H1 (cell line): ENCODE results near the gene TCL1A. TPM values are rescaled to one million over a fixed set of nuclear protein-coding genes. Genes with fewer than 3 reads are reported as not detected.

Experiments used
- CTCF ChIA-PET: fragments of 300-600 bp; sonication (Branson Sonifier 250); formaldehyde crosslinking; loops from one replicate; lab custom pipeline; 2021; ENCODE audit not compliant: partially characterized antibody; lab: Charles Lee
- POLR2A ChIA-PET: fragments of 300-600 bp; sonication (Branson Sonifier 250); formaldehyde crosslinking; loops from one replicate; lab custom pipeline; 2021; ENCODE audit warnings: inconsistent platforms; ENCODE audit not compliant: partially characterized antibody; lab: Charles Lee
- DNase-seq, 2 experiments: peaks; one replicate each; pipeline versions ENCODE4 v3.0.0 to v3.0.0-alpha.2; 2010 to 2022; ENCODE audit warnings: low spot score in 2 of 2, low read depth in 1 of 2, mixed read lengths in 1 of 2
- FAIRE-seq: peaks from 2 replicates; lab custom pipeline; 2011; peaks lifted over from hg19 to GRCh38; lab: Jason Lieb, UNC
- H2AFZ ChIP-seq: 2 replicates; pipeline ENCODE4 v1.8.1; 2012; ENCODE audit warnings: low read length, inconsistent platforms
- H2AK5ac ChIP-seq: 2 replicates; pipeline ENCODE4 v1.6.1; 2013; ENCODE audit warnings: low read depth, low read length
- H2BK120ac ChIP-seq: replicated peaks from 2 replicates; pipeline ENCODE3; 2013; ENCODE audit warnings: low read depth, low read length, inconsistent platforms
- H2BK12ac ChIP-seq: 2 replicates; pipeline ENCODE4 v1.6.1; 2013; ENCODE audit warnings: low read depth, low read length
- H2BK15ac ChIP-seq: 2 replicates; pipeline ENCODE4 v1.6.1; 2013; ENCODE audit warnings: low read length
- H2BK20ac ChIP-seq: 2 replicates; pipeline ENCODE4 v1.6.1; 2013; ENCODE audit warnings: low read length
- H2BK5ac ChIP-seq: 2 replicates; pipeline ENCODE4 v1.6.1; 2013; ENCODE audit warnings: low read depth, low read length
- H3K14ac ChIP-seq: 2 replicates; pipeline ENCODE4 v1.6.1; 2013; ENCODE audit warnings: inconsistent platforms; ENCODE audit not compliant: insufficient read length
- H3K18ac ChIP-seq: 2 replicates; pipeline ENCODE4 v1.6.1; 2013; ENCODE audit warnings: low read length; ENCODE audit errors: extremely low read depth
- H3K23ac ChIP-seq: 2 replicates; pipeline ENCODE4 v1.6.1; 2013; ENCODE audit warnings: inconsistent platforms; ENCODE audit not compliant: insufficient read length
- H3K23me2 ChIP-seq: 2 replicates; pipeline ENCODE4 v1.6.1; 2013; ENCODE audit warnings: low read depth, low read length
- H3K27ac ChIP-seq: 2 replicates; pipeline ENCODE4 v1.6.1; 2011; ENCODE audit warnings: low read depth, low read length, inconsistent platforms
- H3K27me3 ChIP-seq, 4 experiments: replicated peaks in 1 of 4; 1 replicate in 1 of 4; 2 replicates in 3 of 4; pipeline versions ENCODE4 v1.6.1 to v1.8.1; 2011 to 2013; ENCODE audit warnings: low read length in 3 of 4, mild to moderate bottlenecking in 3 of 4, inconsistent platforms in 2 of 4, mixed read lengths in 2 of 4, moderate library complexity in 1 of 4; ENCODE audit not compliant: control insufficient read depth in 3 of 4, insufficient read depth in 3 of 4; ENCODE audit errors: extremely low read depth in 1 of 4
- H3K36me3 ChIP-seq, 4 experiments: 2 replicates each; pipeline versions ENCODE4 v1.6.1 to v1.8.1; 2011 to 2013; ENCODE audit warnings: mild to moderate bottlenecking in 4 of 4, low read length in 3 of 4, moderate library complexity in 2 of 4, control low read depth in 1 of 4, inconsistent platforms in 1 of 4; ENCODE audit not compliant: insufficient read depth in 4 of 4, control insufficient read depth in 2 of 4
- H3K4ac ChIP-seq: replicated peaks from 2 replicates; pipeline ENCODE3; 2013; ENCODE audit warnings: low read length, low read depth, mixed read lengths, inconsistent platforms; ENCODE audit not compliant: insufficient read length
- H3K4me1 ChIP-seq, 4 experiments: replicated peaks in 1 of 4; 1 replicate in 1 of 4; 2 replicates in 3 of 4; pipeline versions ENCODE4 v1.6.1 to v1.8.1; 2011 to 2013; ENCODE audit warnings: low read length in 3 of 4, inconsistent platforms in 2 of 4, mixed read lengths in 1 of 4; ENCODE audit not compliant: insufficient read depth in 4 of 4, control insufficient read depth in 3 of 4
- H3K4me2 ChIP-seq, 2 experiments: 2 replicates each; pipeline versions ENCODE4 v1.6.1 to v1.8.1; 2011 to 2013; ENCODE audit warnings: low read depth in 2 of 2, low read length in 2 of 2, control low read depth in 1 of 2, inconsistent platforms in 1 of 2, mild to moderate bottlenecking in 1 of 2; ENCODE audit not compliant: insufficient read depth in 1 of 2
- H3K4me3 ChIP-seq, 4 experiments: fragments of 200-600, 300-600 bp in 1 of 4; sonication (generic), shearing (Covaris generic), sonication (Bioruptor Twin) in 1 of 4; 2 replicates each; pipeline versions ENCODE4 v1.5.1 to v1.8.1; 2011 to 2016; ENCODE audit warnings: low read length in 4 of 4, low read depth in 3 of 4, control low read depth in 2 of 4, inconsistent platforms in 2 of 4, mild to moderate bottlenecking in 2 of 4, mixed read lengths in 1 of 4, moderate library complexity in 1 of 4; ENCODE audit not compliant: insufficient read depth in 2 of 4; ENCODE audit errors: extremely low read depth in 1 of 4
- H3K56ac ChIP-seq: replicated peaks from 2 replicates; pipeline ENCODE3; 2013; ENCODE audit warnings: low read depth, mild to moderate bottlenecking, mixed read lengths, low read length, inconsistent platforms; ENCODE audit not compliant: insufficient read length
- H3K79me1 ChIP-seq: 2 replicates; pipeline ENCODE4 v1.6.1; 2013; ENCODE audit warnings: low read depth, low read length, control low read depth
- H3K79me2 ChIP-seq, 2 experiments: 2 replicates each; pipeline versions ENCODE4 v1.6.1 to v1.8.1; 2012 to 2013; ENCODE audit warnings: low read length in 2 of 2, mild to moderate bottlenecking in 2 of 2, inconsistent platforms in 1 of 2; ENCODE audit not compliant: insufficient read depth in 2 of 2, control insufficient read depth in 1 of 2
- H3K9ac ChIP-seq, 4 experiments: replicated peaks in 1 of 4; 1 replicate in 1 of 4; 2 replicates in 3 of 4; pipeline versions ENCODE4 v1.6.1 to v1.8.1; 2011 to 2013; ENCODE audit warnings: low read depth in 3 of 4, low read length in 3 of 4, control low read depth in 2 of 4, mild to moderate bottlenecking in 2 of 4, moderate library complexity in 2 of 4, inconsistent platforms in 1 of 4; ENCODE audit errors: extremely low read depth in 1 of 4
- H3K9me3 ChIP-seq, 2 experiments: 2 replicates each; pipeline versions ENCODE4 v1.6.1 to v1.8.1; 2012 to 2013; ENCODE audit warnings: mild to moderate bottlenecking in 2 of 2, moderate library complexity in 2 of 2, control low read depth in 1 of 2, inconsistent platforms in 1 of 2, low read depth in 1 of 2, low read length in 1 of 2, mixed read lengths in 1 of 2; ENCODE audit not compliant: insufficient read depth in 2 of 2
- H4K20me1 ChIP-seq, 2 experiments: replicated peaks in 1 of 2; 2 replicates each; pipeline versions ENCODE3 to v1.8.1; 2011 to 2013; ENCODE audit warnings: inconsistent platforms in 2 of 2, low read length in 2 of 2, mild to moderate bottlenecking in 1 of 2; ENCODE audit not compliant: insufficient read depth in 2 of 2, control insufficient read depth in 1 of 2
- H4K5ac ChIP-seq: 2 replicates; pipeline ENCODE4 v1.6.1; 2013; ENCODE audit warnings: low read length, low read depth, mixed read lengths, inconsistent platforms; ENCODE audit not compliant: insufficient read length
- H4K8ac ChIP-seq: 2 replicates; pipeline ENCODE4 v1.8.0; 2013; ENCODE audit warnings: mild to moderate bottlenecking, moderate library complexity, low read length, inconsistent platforms; ENCODE audit not compliant: insufficient read depth; ENCODE audit errors: extremely low read depth
- H4K91ac ChIP-seq: replicated peaks from 2 replicates; pipeline ENCODE3; 2013; ENCODE audit warnings: low read length, mixed read lengths, inconsistent platforms; ENCODE audit not compliant: insufficient read length
- ASH2L ChIP-seq: fragments of 200-600, 300-600 bp; sonication (generic); IDR thresholded peaks from one replicate; pipeline ENCODE4 v1.7.1; 2017; ENCODE audit warnings: low read length
- ATF2 ChIP-seq: IDR thresholded peaks from 2 replicates; pipeline ENCODE4 v1.6.1; 2012; ENCODE audit warnings: low read length, inconsistent platforms
- ATF3 ChIP-seq: IDR thresholded peaks from 2 replicates; pipeline ENCODE4 v1.6.1; 2011; ENCODE audit warnings: low read depth, mild to moderate bottlenecking, low read length; ENCODE audit not compliant: insufficient read depth
- CTBP2 ChIP-seq: IDR thresholded peaks from 2 replicates; pipeline ENCODE4 v1.7.0; 2011; ENCODE audit warnings: borderline replicate concordance, mild to moderate bottlenecking, moderate library complexity, mixed read lengths, low read length; ENCODE audit not compliant: insufficient read depth, insufficient read length
- FOSL1 ChIP-seq: IDR thresholded peaks from 2 replicates; pipeline ENCODE4 v1.6.1; 2011; ENCODE audit warnings: mild to moderate bottlenecking, low read depth, low read length, moderate library complexity; ENCODE audit not compliant: insufficient read depth
- JUN ChIP-seq: IDR thresholded peaks from 2 replicates; pipeline ENCODE4 v1.6.1; 2011; ENCODE audit warnings: low read depth, mild to moderate bottlenecking, improper control_type of control experiment, low read length
- POU5F1 ChIP-seq: IDR thresholded peaks from 2 replicates; pipeline ENCODE4 v1.6.1; 2011; ENCODE audit warnings: low read depth, mild to moderate bottlenecking, low read length, moderate library complexity
- SRF ChIP-seq: IDR thresholded peaks from 2 replicates; pipeline ENCODE4 v1.6.1; 2011; ENCODE audit warnings: mild to moderate bottlenecking, low read depth, low read length, moderate library complexity
- TAF1 ChIP-seq: IDR thresholded peaks from 2 replicates; pipeline ENCODE4 v1.6.1; 2011; ENCODE audit warnings: mild to moderate bottlenecking, low read depth, low read length
- WGBS, 2 experiments: shearing (Covaris generic) in 1 of 2; methylation state at CpG; one replicate each; pipeline versions ENCODE4 v1.1.6 to v1.1.7; 2013 to 2015; ENCODE audit warnings: low lambda C conversion rate in 2 of 2, mixed read lengths in 2 of 2, inconsistent platforms in 1 of 2, low coverage in 1 of 2, missing lambda C conversion rate in 1 of 2; ENCODE audit not compliant: insufficient replicate concordance in 2 of 2, insufficient coverage in 1 of 2, insufficient read length in 1 of 2; ENCODE audit errors: extremely low coverage in 1 of 2, missing lambda C conversion rate in 1 of 2; 5-methylcytosine and 5-hydroxymethylcytosine counted together
- polyA plus RNA-seq, 7 experiments: library from polyadenylated mRNA; depleted of rRNA in 3 of 7; stranded (reverse) in 5 of 7; unstranded in 2 of 7; fragments of >200 nt in 5 of 7; fragments of 200-250 nt in 2 of 7; gene quantifications; 1 replicate in 5 of 7; 2 replicates in 1 of 7; 4 replicates in 1 of 7; pipeline versions ENCODE4 v1.2.1 to v1.2.3, GENCODE V29; 2011 to 2013; ENCODE audit warnings: missing spikeins in 2 of 7, mixed read lengths in 2 of 7
- total RNA-seq: library from RNA; stranded (reverse); fragmentation: NEBNext Ultra II Directional; extraction: Animal tissue kit (Norgen Biotek cat#: 25700); gene quantifications from 2 replicates; pipeline ENCODE4 v1.2.1, GENCODE V29; 2021

The TCL1A gene
- total and polyA plus RNA-seq, 2 of the 8 experiments (the other 6 are each of a cell fraction or from before 2014, with no cell fraction given): 0.35 to 7.6 TPM

GRCh38 chr14:95758331-95758730 lies 44.4 kb upstream of the TCL1A start:
- Histone ChIP-seq H2BK12ac (no peak overlapping the region), H3K18ac (no peak overlapping the region; the same call in 1 of the 2 replicates), H3K4me1 (peaks cover 0 to 4% (median 0%) of the 10 kb centered on the region in 4 experiments; a peak in 3 of 7 replicates), H3K14ac (no peak overlapping the region), H3K36me3 (no peaks in the 10 kb centered on the region), H2AFZ (no peak overlapping the region), H2BK120ac (no peak overlapping the region), H3K9ac (no peak overlapping the region), H4K8ac (no peak overlapping the region), H4K5ac (no peak overlapping the region), H3K79me1 (0 out of 2 replicates have a peak, but pooled peaks cover 2% of the 10 kb centered on the region), H3K56ac (no peak overlapping the region), H3K79me2 (no peaks in the 10 kb centered on the region), H3K9me3 (no peaks in the 10 kb centered on the region; a peak in 1 of 4 replicates), H3K23me2 (peaks cover 2% of the 10 kb centered on the region; the same call in 1 of the 2 replicates), H3K4me3 (no peak overlapping the region), H2BK15ac (no peak overlapping the region), H2BK20ac (no peak overlapping the region), H4K20me1 (no peaks in the 10 kb centered on the region), H2AK5ac (no peak overlapping the region), H3K27me3 (no peaks in the 10 kb centered on the region; a peak in 1 of 7 replicates), H3K4ac (no peak overlapping the region), H2BK5ac (no peak overlapping the region), H3K23ac (no peak overlapping the region), H3K27ac (no peak overlapping the region), H3K4me2 (no peak overlapping the region), H4K91ac (no peak overlapping the region)
- FAIRE-seq (peak; percentile 24), DNase-seq (no peak)
- CTCF ChIA-PET: interaction anchor here (1.0 to 9.0 kb wide), 5 partner anchors 13 to 303 kb away, joined by 3 to 67 read pairs (median 3); no protein-coding TSS in a partner anchor
- POLR2A ChIA-PET: no interaction called here
- WGBS, 2 experiments: 91% methylated on average over 7 of the region's 7 CpGs; no CpG with 5 or more reads in 1 of the 2 experiments
- TF ChIP-seq FOSL1 (no peak), ATF2 (no peak), TAF1 (no peak), CTBP2 (no peak), POU5F1 (no peak), ASH2L (no peak), JUN (no peak), SRF (no peak), ATF3 (no peak)
